Skeletal muscle tissue (tissue), 4 donors: ENCODE results near the gene REPS2. TPM values are rescaled to one million over a fixed set of nuclear protein-coding genes. Genes with fewer than 3 reads are reported as not detected.

Source experiments
- H3K27ac ChIP-seq: one replicate; pipeline ENCODE4 v1.7.0; 2013; ENCODE audit warnings: mild to moderate bottlenecking, low read depth, low read length, inconsistent platforms
- H3K27me3 ChIP-seq, 3 donors: one replicate each; pipeline ENCODE4 v1.7.0; 2013; ENCODE audit warnings: low read length in 3 of 3; ENCODE audit not compliant: control insufficient read depth in 3 of 3, insufficient read depth in 3 of 3
- H3K36me3 ChIP-seq, 3 donors: one replicate each; pipeline ENCODE4 v1.7.0; 2013; ENCODE audit warnings: low read length in 3 of 3; ENCODE audit not compliant: control insufficient read depth in 3 of 3, insufficient read depth in 3 of 3
- H3K4me1 ChIP-seq, 3 donors: one replicate each; pipeline ENCODE4 v1.7.0; 2013; ENCODE audit warnings: low read length in 3 of 3, mild to moderate bottlenecking in 3 of 3; ENCODE audit not compliant: control insufficient read depth in 3 of 3, insufficient read depth in 3 of 3
- H3K4me3 ChIP-seq, 3 donors: one replicate each; pipeline ENCODE4 v1.7.0; 2013; ENCODE audit warnings: low read length in 3 of 3
- H3K9ac ChIP-seq, 3 donors: one replicate each; pipeline ENCODE4 v1.7.0; 2013; ENCODE audit warnings: low read length in 3 of 3, mild to moderate bottlenecking in 3 of 3, moderate library complexity in 2 of 3, low read depth in 1 of 3
- H3K9me3 ChIP-seq, 3 donors: one replicate each; pipeline ENCODE4 v1.7.0; 2013; ENCODE audit warnings: low read length in 3 of 3; ENCODE audit not compliant: control insufficient read depth in 3 of 3
- total RNA-seq: library from RNA; depleted of rRNA; stranded (reverse); fragments of >200 nt; gene quantifications from one replicate; pipeline ENCODE4 v1.2.3, GENCODE V29; 2014
- donor health status: Osteomylitis.

Gene REPS2
- total RNA-seq, 1 donor from 2014 or later, result 7.8 TPM

DNA sequence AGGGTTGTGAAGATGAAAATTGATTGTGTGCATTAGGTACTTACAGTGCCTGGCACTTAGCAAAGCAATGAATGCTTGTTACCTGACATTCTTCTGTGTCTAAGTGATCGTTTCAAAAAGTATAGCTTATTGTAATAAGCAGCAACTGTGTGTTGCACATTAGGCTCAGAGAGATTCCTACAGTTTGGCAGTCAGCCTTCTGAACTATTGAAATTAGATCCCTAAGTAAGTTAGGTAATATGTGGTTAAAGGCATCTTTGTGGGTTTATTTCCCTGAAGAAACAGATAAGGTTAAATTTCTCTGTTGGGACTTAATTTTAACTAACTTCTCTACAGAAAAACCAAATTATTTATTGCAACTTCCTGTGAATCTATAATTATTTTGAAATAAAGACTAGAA, 93.4 kb downstream of the REPS2 start:
- Histone ChIP-seq H3K27me3 (peaks cover 0 to 5% (median 0%) of the 10 kb centered on the region in 3 donors), H3K9ac (no peak overlapping the region), H3K27ac (no peak overlapping the region), H3K4me1 (no peaks in the 10 kb centered on the region), H3K36me3 (no peaks in the 10 kb centered on the region), H3K4me3 (no peak overlapping the region), H3K9me3 (no peaks in the 10 kb centered on the region)

DNA sequence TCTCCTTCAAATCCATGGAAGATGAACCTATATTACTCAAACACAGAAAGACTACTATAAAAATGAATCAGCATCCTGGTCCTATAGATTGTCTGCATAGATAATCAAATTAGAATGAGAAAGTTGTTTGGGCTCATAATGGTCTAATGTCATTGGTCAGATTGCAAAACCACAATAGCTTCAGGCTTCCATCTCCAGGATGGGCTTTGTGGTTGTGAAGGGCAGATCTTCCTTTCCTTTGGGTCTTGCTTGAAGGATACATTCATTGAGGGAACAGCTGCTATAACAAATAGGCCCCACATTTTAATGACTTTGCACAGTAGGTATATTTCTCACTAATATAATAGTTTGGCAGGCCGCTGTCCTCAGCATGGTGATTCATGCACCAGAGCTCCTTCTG, 94.3 kb downstream of the REPS2 start:
- H3K9ac ChIP-seq, result no peak overlapping the region
- no peaks in the 10 kb centered on the region for H3K4me1 ChIP-seq
- no peak overlapping the region for H3K4me3 ChIP-seq
- no peaks in the 10 kb centered on the region for H3K9me3 ChIP-seq
- H3K36me3 ChIP-seq, result no peaks in the 10 kb centered on the region
- peaks cover 0 to 5% (median 0%) of the 10 kb centered on the region in 3 donors for H3K27me3 ChIP-seq
- no peak overlapping the region for H3K27ac ChIP-seq

DNA sequence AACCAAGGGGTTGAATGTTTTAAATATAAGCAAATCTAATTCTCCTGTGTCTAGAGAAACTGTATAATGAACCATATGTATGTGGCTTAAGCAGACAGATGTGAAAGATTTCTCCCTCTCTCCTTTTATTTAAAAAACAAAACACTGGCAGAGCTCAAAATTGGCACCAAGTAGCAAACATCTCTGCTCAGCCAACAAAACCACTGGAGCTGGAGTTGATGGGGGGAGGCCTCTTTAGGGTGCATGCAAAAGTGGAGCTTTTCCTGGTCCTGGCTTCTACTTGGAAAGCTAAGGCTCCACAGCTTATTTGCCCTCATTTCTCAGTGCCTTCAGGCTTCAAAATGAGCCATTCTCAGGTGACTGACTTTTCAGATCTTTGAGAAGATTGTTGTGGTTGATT, 95.6 kb downstream of the REPS2 start:
- H3K27me3 ChIP-seq, result peaks cover 0 to 5% (median 0%) of the 10 kb centered on the region in 3 donors
- no peaks in the 10 kb centered on the region for H3K4me1 ChIP-seq

DNA sequence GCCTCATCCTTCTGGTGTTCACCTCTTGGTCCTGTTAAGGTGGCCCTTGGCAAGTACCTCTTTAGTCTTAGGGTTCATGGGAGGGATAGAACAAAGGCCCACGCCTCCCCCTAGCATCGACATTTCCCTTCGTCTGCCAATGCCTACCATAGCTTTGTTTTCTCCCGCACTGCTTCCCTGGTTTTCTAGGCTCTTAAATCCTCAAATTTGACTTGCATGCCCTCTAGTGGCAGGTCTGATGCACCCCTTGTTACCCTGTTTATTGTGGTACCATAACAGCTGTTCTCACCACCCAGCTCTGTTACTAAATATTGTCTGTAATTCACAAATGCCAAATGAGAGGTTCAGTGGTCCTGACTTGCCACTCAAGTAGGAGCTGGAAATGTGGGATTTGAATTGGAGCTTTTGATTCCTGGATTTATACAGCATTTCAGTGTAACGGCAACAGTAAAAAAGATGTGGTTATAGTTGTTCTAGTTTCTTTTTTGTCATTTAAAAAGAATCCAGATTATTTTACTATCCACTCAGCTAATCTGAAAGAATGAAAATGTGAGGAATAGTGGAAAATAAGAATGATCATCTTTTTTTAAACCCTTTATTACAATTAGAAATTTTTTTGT, 100.1 kb downstream of the REPS2 start:
- Histone ChIP-seq H3K27ac (no peak overlapping the region), H3K9me3 (no peaks in the 10 kb centered on the region), H3K4me3 (no peak overlapping the region), H3K9ac (no peak overlapping the region), H3K4me1 (no peaks in the 10 kb centered on the region), H3K27me3 (peaks cover 0 to 7% (median 0%) of the 10 kb centered on the region in 3 donors), H3K36me3 (no peaks in the 10 kb centered on the region)

More for the DNA sequence above, 95.6 kb downstream of the REPS2 start:
- Histone ChIP-seq H3K9ac (no peak overlapping the region), H3K9me3 (no peaks in the 10 kb centered on the region), H3K4me3 (no peak overlapping the region), H3K27ac (no peak overlapping the region), H3K36me3 (no peaks in the 10 kb centered on the region)

DNA sequence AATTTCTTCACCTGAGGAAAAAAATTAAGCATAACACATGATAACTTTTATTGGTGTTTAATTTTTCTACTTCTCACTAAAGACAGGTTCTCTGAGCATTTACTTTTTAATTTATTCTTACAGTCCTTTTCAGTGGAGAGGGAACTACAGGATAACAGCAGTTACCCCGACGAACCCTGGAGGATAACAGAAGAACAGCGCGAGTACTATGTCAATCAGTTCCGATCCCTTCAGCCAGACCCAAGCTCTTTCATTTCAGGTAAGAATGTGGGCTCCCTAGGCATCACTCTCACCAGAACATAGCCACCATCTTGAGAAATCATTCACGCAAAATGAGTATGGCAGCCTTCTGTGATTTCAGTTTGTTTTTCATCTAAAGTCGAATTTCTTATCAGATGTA, 100.8 kb downstream of the REPS2 start:
- Histone ChIP-seq H3K9ac (no peak overlapping the region), H3K4me1 (no peaks in the 10 kb centered on the region), H3K36me3 (no peaks in the 10 kb centered on the region), H3K4me3 (no peak overlapping the region), H3K27ac (no peak overlapping the region), H3K9me3 (no peaks in the 10 kb centered on the region), H3K27me3 (peaks cover 0 to 5% (median 0%) of the 10 kb centered on the region in 3 donors)

DNA sequence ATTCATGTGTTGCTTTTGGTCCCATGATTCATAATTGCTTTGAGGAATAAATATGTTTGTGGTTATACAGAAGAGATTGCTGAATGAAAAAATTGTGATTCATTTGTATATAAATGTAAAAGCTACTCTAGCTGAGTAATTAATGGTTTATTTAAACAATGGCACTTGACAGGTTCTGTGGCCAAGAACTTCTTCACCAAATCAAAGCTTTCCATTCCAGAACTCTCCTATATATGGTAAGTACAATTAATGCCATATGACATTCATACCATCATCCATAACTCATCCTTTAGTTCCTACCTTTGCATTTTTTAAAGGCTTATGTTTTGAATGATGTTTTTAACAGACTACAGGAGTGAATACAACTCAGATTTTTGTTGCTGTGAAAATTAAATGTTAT, 105.8 kb downstream of the REPS2 start:
- Histone ChIP-seq H3K27me3 (peaks cover 0 to 1% (median 0%) of the 10 kb centered on the region in 3 donors), H3K27ac (no peak overlapping the region), H3K4me1 (no peaks in the 10 kb centered on the region), H3K9me3 (no peaks in the 10 kb centered on the region), H3K9ac (no peak overlapping the region), H3K4me3 (no peak overlapping the region), H3K36me3 (no peaks in the 10 kb centered on the region)

DNA sequence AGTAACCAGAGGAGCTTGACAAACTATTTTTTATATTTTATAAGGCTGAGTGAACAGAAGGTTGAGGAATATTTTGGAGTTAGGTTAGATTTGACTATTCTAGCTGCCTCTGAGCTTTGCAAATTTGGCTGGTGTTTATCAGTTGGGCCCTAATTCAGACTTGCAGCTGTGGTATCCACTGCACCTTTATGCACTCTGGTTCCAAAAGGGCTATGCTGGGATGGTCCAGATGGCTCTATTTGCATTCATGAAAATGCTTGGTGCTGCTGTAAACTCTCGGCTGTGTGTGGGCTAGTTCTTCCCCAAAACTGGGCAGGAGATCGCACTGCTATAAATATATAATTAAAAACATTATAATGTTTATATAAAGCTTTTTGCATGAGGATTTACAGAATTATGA, 106.3 kb downstream of the REPS2 start:
- H3K36me3 ChIP-seq, result no peaks in the 10 kb centered on the region
- no peak overlapping the region for H3K27ac ChIP-seq
- no peaks in the 10 kb centered on the region for H3K9me3 ChIP-seq
- no peak overlapping the region for H3K4me3 ChIP-seq
- no peaks in the 10 kb centered on the region for H3K4me1 ChIP-seq
- H3K27me3 ChIP-seq, result no peaks in the 10 kb centered on the region
- no peak overlapping the region for H3K9ac ChIP-seq

DNA sequence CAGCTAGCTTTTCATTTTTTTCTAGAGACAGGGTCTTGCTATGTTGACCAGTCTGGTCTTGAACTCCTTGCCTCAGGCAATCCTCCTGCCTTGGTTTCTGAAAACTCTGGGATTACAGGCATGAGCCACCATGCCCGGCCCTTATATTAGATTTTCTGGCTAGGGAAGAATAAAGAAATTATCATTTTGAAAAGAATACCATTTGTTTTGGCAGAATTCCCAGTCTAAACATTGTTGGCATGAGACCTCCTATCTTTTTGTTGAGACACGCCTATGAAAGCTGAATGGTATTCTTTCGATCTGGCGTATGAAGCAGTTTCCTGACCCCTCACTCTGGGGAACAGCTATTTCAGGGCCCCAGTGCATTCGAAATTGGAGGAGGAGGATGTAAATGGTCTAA, 107.0 kb downstream of the REPS2 start:
- no peaks in the 10 kb centered on the region for H3K4me1 ChIP-seq
- H3K9me3 ChIP-seq, result no peaks in the 10 kb centered on the region
- H3K4me3 ChIP-seq, result no peak overlapping the region
- no peaks in the 10 kb centered on the region for H3K36me3 ChIP-seq
- no peak overlapping the region for H3K27ac ChIP-seq
- no peaks in the 10 kb centered on the region for H3K27me3 ChIP-seq
- H3K9ac ChIP-seq, result no peak overlapping the region

DNA sequence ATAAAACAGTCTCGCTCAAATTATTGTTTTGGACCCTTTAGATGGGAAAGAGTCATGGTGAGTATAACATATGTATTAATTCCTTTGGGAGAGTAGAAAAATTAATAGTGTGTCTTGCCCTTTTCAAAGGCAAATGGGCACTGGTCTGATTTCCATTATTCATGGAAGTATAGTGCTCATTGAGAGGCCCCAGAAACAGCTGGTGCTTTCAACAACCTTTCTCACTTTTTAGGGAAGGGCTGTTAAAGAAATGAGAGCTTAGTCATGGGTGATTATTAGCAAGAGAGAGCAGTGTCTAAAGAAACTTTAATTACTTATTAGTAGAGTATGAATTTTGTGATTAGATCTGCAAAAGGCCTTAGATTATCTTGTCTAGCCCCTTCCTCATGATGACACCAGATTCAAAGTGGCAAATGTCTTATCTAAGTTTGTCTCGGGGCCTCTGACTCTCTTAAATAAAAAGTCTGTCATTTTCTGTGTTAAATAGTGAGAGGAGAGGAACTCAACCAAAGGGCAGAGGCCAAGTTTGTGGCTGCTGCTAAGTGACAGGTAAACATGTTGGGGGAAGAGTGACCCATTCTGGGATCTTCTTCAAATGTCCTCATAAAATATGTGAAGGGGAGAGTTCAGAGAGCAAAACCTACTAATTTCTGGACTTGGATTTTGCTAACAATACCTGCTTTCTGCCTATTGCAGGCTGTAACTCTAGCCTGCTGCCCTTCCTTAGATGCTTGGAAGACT, 110.6 kb downstream of the REPS2 start:
- Histone ChIP-seq H3K4me3 (no peak overlapping the region), H3K9ac (no peak overlapping the region), H3K4me1 (no peaks in the 10 kb centered on the region), H3K27me3 (no peaks in the 10 kb centered on the region), H3K27ac (no peak overlapping the region), H3K36me3 (no peaks in the 10 kb centered on the region), H3K9me3 (no peaks in the 10 kb centered on the region)

DNA sequence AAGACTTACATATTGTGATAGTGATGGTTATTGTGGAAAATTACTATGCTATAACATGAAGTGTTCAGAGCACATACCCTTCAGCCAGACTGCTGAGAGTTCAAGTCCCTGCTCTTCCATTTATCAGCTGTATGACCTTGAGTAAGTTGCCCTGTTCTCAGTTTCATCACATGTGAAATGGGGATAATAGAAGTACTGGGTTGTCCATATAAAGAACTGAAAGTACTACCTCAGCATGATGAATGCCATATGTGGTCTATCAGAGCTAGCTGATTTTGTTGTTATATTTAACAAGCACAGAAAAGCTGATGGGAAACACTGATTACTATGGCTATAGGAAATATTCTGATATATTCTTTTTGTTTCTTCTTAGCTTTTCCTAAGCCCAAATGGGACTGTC, 115.6 kb downstream of the REPS2 start:
- H3K9ac ChIP-seq, result no peak overlapping the region
- no peak overlapping the region for H3K27ac ChIP-seq
- no peak overlapping the region for H3K4me3 ChIP-seq
- no peaks in the 10 kb centered on the region for H3K4me1 ChIP-seq
- H3K9me3 ChIP-seq, result no peaks in the 10 kb centered on the region
- H3K36me3 ChIP-seq, result no peaks in the 10 kb centered on the region
- H3K27me3 ChIP-seq, result no peaks in the 10 kb centered on the region
